Endothelial cell of umbilical vein (primary cell): ENCODE data around the gene SATB2. TPM values are rescaled to one million over a fixed set of nuclear protein-coding genes. Genes with fewer than 3 reads are reported as not detected.

Source experiments
- BruUV-seq: library from RNA; stranded (reverse); fragments of 400-500 nt; replicated peaks from 2 replicates; lab custom pipeline; 2021; lab: Mats Ljungman, UMichigan
- CTCF ChIA-PET: fragments of 300-600, 350-600 bp; sonication (Branson Sonifier 250); formaldehyde crosslinking; loops from one replicate; lab custom pipeline; 2021; ENCODE audit warnings: antibody characterized with exemption, inconsistent platforms; lab: Charles Lee
- POLR2A ChIA-PET: fragments of 300-600, 350-600 bp; sonication (Branson Sonifier 250); formaldehyde crosslinking; loops from one replicate; lab custom pipeline; 2021; ENCODE audit warnings: antibody characterized with exemption, inconsistent platforms; lab: Charles Lee
- DNase-seq: peaks from one replicate; pipeline ENCODE4 v3.0.0-alpha.2; 2011; ENCODE audit warnings: low read depth, low spot score
- FAIRE-seq: peaks from 2 replicates; lab custom pipeline; 2011; peaks lifted over from hg19 to GRCh38; lab: Jason Lieb, UNC
- H2AFZ ChIP-seq: 2 replicates; pipeline ENCODE4 v1.6.0; 2012; ENCODE audit warnings: low read depth, low read length, control low read depth, inconsistent platforms
- H3K27ac ChIP-seq: 2 replicates; pipeline ENCODE4 v1.5.1; 2011; ENCODE audit warnings: low read depth, mild to moderate bottlenecking, control low read depth, low read length, moderate library complexity; ENCODE audit not compliant: insufficient read depth
- H3K27me3 ChIP-seq, 2 experiments: 2 replicates each; pipeline versions ENCODE4 v1.6.0 to v1.6.1; 2011; ENCODE audit warnings: low read length in 2 of 2, mixed read lengths in 1 of 2; ENCODE audit not compliant: control insufficient read depth in 2 of 2, insufficient read depth in 2 of 2
- H3K36me3 ChIP-seq, 2 experiments: 2 replicates in 1 of 2; 3 replicates in 1 of 2; pipeline ENCODE4 v1.5.1; 2011; ENCODE audit warnings: low read length in 2 of 2, mild to moderate bottlenecking in 1 of 2, moderate library complexity in 1 of 2; ENCODE audit not compliant: control insufficient read depth in 2 of 2, insufficient read depth in 2 of 2; ENCODE audit errors: extremely low read depth in 1 of 2
- H3K4me1 ChIP-seq: 3 replicates; pipeline ENCODE4 v1.5.1; 2011; ENCODE audit warnings: mild to moderate bottlenecking, low read length; ENCODE audit not compliant: control insufficient read depth, insufficient read depth; ENCODE audit errors: extremely low read depth
- H3K4me2 ChIP-seq: 2 replicates; pipeline ENCODE4 v1.6.1; 2011; ENCODE audit warnings: low read length, control low read depth, mixed read lengths; ENCODE audit not compliant: insufficient read depth
- H3K4me3 ChIP-seq, 3 experiments: fragments of 200-600 bp in 1 of 3; sonication (generic), shearing (Covaris generic) in 1 of 3; replicated peaks in 1 of 3; 2 replicates each; pipeline ENCODE4 v1.5.1; 2011 to 2016; ENCODE audit warnings: control low read depth in 3 of 3, low read length in 3 of 3, mild to moderate bottlenecking in 2 of 3, inconsistent platforms in 1 of 3, low read depth in 1 of 3, moderate library complexity in 1 of 3; ENCODE audit not compliant: insufficient read depth in 1 of 3
- H3K79me2 ChIP-seq: 2 replicates; pipeline ENCODE4 v1.6.0; 2012; ENCODE audit warnings: low read length, inconsistent platforms; ENCODE audit not compliant: control insufficient read depth, insufficient read depth
- H3K9ac ChIP-seq: replicated peaks from 2 replicates; pipeline ENCODE3; 2011; ENCODE audit warnings: low read length, control low read depth; ENCODE audit not compliant: insufficient read depth; ENCODE audit errors: extremely low read depth
- H3K9me1 ChIP-seq: replicated peaks from 3 replicates; pipeline ENCODE4 v1.6.0; 2011; ENCODE audit warnings: mild to moderate bottlenecking, low read length; ENCODE audit not compliant: control insufficient read depth, insufficient read depth; ENCODE audit errors: extremely low read depth
- H3K9me3 ChIP-seq: replicated peaks from 2 replicates; pipeline ENCODE4 v1.5.1; 2012; ENCODE audit warnings: low read length, inconsistent platforms; ENCODE audit not compliant: control insufficient read depth, insufficient read depth
- H4K20me1 ChIP-seq: replicated peaks from 2 replicates; pipeline ENCODE3; 2011; ENCODE audit warnings: mild to moderate bottlenecking, low read length; ENCODE audit not compliant: control insufficient read depth, insufficient read depth; ENCODE audit errors: extremely low read depth
- EZH2 ChIP-seq: IDR thresholded peaks from 2 replicates; pipeline ENCODE4 v1.6.1; 2012; ENCODE audit warnings: borderline replicate concordance, low read depth, mild to moderate bottlenecking, moderate library complexity, low read length, inconsistent platforms; ENCODE audit not compliant: severe bottlenecking
- FOS ChIP-seq: IDR thresholded peaks from 2 replicates; pipeline ENCODE4 v1.6.1; 2011; ENCODE audit warnings: mild to moderate bottlenecking, low read length, moderate library complexity, borderline replicate concordance; ENCODE audit not compliant: insufficient read depth
- GATA2 ChIP-seq: IDR thresholded peaks from 2 replicates; pipeline ENCODE4 v1.7.0; 2011; ENCODE audit warnings: low read depth, mild to moderate bottlenecking, moderate library complexity, mixed read lengths, low read length; ENCODE audit not compliant: insufficient read length, insufficient read depth
- JUN ChIP-seq: IDR thresholded peaks from 2 replicates; pipeline ENCODE4 v1.6.1; 2011; ENCODE audit warnings: borderline replicate concordance, low read depth; ENCODE audit not compliant: insufficient read length, insufficient read depth
- MAX ChIP-seq: IDR thresholded peaks from 2 replicates; pipeline ENCODE4 v1.6.1; 2011; ENCODE audit not compliant: insufficient read depth, insufficient read length
- POLR2A ChIP-seq: IDR thresholded peaks from 2 replicates; pipeline ENCODE4 v1.6.1; 2012; ENCODE audit warnings: low read depth, mild to moderate bottlenecking, control low read depth, low read length
- dilution Hi-C: fragments of 300-500 bp; cut with MboI; formaldehyde crosslinking; loops from one replicate; pipeline ENCODE4 v1.15.0; 2019; ENCODE audit warnings: low sequenced_read_pairs; ENCODE audit not compliant: extremely low pct_ligation_motif_present
- intact Hi-C: fragments of 100-400 bp; cut with micrococcal nuclease; formaldehyde crosslinking; loops from one replicate; pipeline ENCODE4 v1.10.0; 2022
- polyA plus RNA-seq, 4 experiments: library from polyadenylated mRNA; depleted of rRNA in 3 of 4; stranded (reverse) in 3 of 4; unstranded in 1 of 4; fragments of >200 nt; gene quantifications; 2 replicates each; pipeline versions ENCODE4 v1.2.1 to v1.2.3, GENCODE V29; 2011 to 2012; ENCODE audit warnings: missing spikeins in 1 of 4
- total RNA-seq: library from RNA; stranded (reverse); gene quantifications from 2 replicates; pipeline ENCODE4 v1.2.3, GENCODE V29; 2021

The SATB2 gene
- total and polyA plus RNA-seq, 2 donors (not counting 3 experiments of a cell fraction or from before 2014, with no cell fraction given): 0.47 to 1.1 TPM

- Histone ChIP-seq H3K9ac (no peak overlapping the region), H3K9me1 (no peaks in the 10 kb centered on the region), H2AFZ (no peak overlapping the region), H3K36me3 (no peaks in the 10 kb centered on the region), H4K20me1 (no peaks in the 10 kb centered on the region), H3K27me3 (peaks cover 0 to under 1% of the 10 kb centered on the region in 2 experiments), H3K79me2 (no peaks in the 10 kb centered on the region), H3K27ac (no peak overlapping the region), H3K4me3 (no peak overlapping the region), H3K4me2 (no peak overlapping the region), H3K4me1 (no peaks in the 10 kb centered on the region), H3K9me3 (no peaks in the 10 kb centered on the region)
- TF ChIP-seq MAX: no peak
- ChIA-PET POLR2A (no interaction called here), CTCF (no interaction called here)
- no TSS peak for BruUV-seq
- FAIRE-seq (no peak), DNase-seq (no peak)
- intact Hi-C loops (no loop called here), dilution Hi-C loops (no loop called here)
Observed at GRCh38 chr2:199439542-199439941, 18.2 kb downstream of the SATB2 start.

- Histone ChIP-seq H3K4me1 (no peaks in the 10 kb centered on the region), H3K4me2 (no peak overlapping the region), H3K27ac (no peak overlapping the region), H3K79me2 (no peaks in the 10 kb centered on the region), H3K9ac (no peak overlapping the region), H2AFZ (no peak overlapping the region), H3K36me3 (no peaks in the 10 kb centered on the region), H3K9me1 (no peaks in the 10 kb centered on the region), H4K20me1 (no peaks in the 10 kb centered on the region), H3K4me3 (no peak overlapping the region), H3K9me3 (no peaks in the 10 kb centered on the region), H3K27me3 (no peaks in the 10 kb centered on the region)
- TF ChIP-seq EZH2 (no peak), GATA2 (no peak), JUN (no peak), POLR2A (no peak), FOS (no peak)
- FAIRE-seq (no peak), DNase-seq (no peak)
- POLR2A ChIA-PET: no interaction called here
- CTCF ChIA-PET: no interaction called here
- intact Hi-C loops: no loop called here
- dilution Hi-C loops: no loop called here
- BruUV-seq: no TSS peak
Observed at GRCh38 chr2:199439066-199439465, 18.7 kb downstream of the SATB2 start.
